Stimulated activated CD8-positive, alpha-beta memory T cell treated with anti-CD3 and anti-CD28 coated beads, Interleukin-15, amount 100 ng/mL, for 24 hours (primary cell): Measurements from ENCODE around the gene SPPL3.

Experiments
- DNase-seq: peaks from one replicate; pipeline ENCODE4 v3.0.0-alpha.2; 2020; ENCODE audit warnings: low read depth

Gene SPPL3

GRCh38 chr12:120721866-120722265 lies 182.3 kb downstream of the SPPL3 start:
- DNase-seq: no peak

- no peak for DNase-seq
These were observed 183.0 kb downstream of the SPPL3 start for GRCh38 chr12:120720987-120721801.

- DNase-seq: no peak
These were observed 183.7 kb downstream of the SPPL3 start for GRCh38 chr12:120720234-120720986.

GRCh38 chr12:120719496-120720233 lies 184.5 kb downstream of the SPPL3 start:
- no peak for DNase-seq

GRCh38 chr12:120719072-120719471 lies 185.1 kb downstream of the SPPL3 start:
- no peak for DNase-seq

GRCh38 chr12:120718055-120718454 lies 186.1 kb downstream of the SPPL3 start:
- no peak for DNase-seq

- no peak for DNase-seq
These were observed 190.2 kb downstream of the SPPL3 start for GRCh38 chr12:120713861-120714482.

GRCh38 chr12:120712610-120713009 lies 191.5 kb downstream of the SPPL3 start:
- no peak for DNase-seq
